Measurements from ENCODE around the gene ZNF524. TPM values are rescaled to one million over a fixed set of nuclear protein-coding genes. Genes with fewer than 3 reads are reported as not detected.

ZNF524 gene
- total and polyA plus RNA-seq, 9 of the 15 experiments (the other 6 are each of a cell fraction or from before 2014, with no cell fraction given) = 0.08 to 15.6 (median 2.9) TPM

DNA sequence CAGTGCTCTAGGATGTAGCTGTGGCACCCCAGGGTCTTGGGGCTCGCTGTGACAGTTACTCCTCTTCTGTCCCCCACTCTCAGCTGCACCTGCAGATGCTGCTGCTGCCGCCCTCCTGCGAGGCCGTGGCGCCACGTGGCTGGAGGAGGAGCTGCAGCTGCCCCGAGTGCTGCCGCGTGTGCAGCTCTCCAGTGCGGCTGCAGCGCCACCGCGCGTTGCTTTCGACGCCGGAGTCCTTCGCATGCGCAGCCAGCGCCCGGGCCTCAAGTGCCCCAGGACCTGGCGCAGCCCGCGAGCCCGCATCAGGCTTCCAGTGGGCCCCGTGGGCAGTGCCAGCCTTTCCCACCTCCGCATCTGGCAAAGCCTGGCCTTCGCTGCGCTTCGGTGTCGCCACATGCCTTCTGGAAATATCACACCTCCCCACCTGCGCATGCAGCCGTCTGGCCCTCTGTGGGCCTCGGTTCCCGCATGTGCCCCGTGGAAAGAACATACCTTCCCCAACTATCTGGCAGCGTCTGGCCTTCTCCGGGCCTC is 40.0 kb downstream of the ZNF524 start:
- Histone ChIP-seq H2AFZ (ENCODE audit: low read depth, low read length) (peak overlapping the region; percentile 58), H3K9me1 (ENCODE audit: control insufficient read depth, insufficient read depth, low read length) (no peaks in the 10 kb centered on the region), H3K4me3 (peak overlapping the region; percentile 94), H4K20me1 (replicated peaks; ENCODE audit: control insufficient read depth, insufficient read depth, low read length) (no peaks in the 10 kb centered on the region), H3K79me2 (ENCODE audit: control insufficient read depth, insufficient read depth, low read length) (peaks cover 85% of the 10 kb centered on the region), H3K36me3 (ENCODE audit: control insufficient read depth, insufficient read depth, low read length) (peaks cover 24% of the 10 kb centered on the region; the same call in 2 of the 3 replicates), H3K27me3 (ENCODE audit: control insufficient read depth in 2 of 2, insufficient read depth in 2 of 2, low read length in 2 of 2) (no peaks in the 10 kb centered on the region), H3K4me2 (ENCODE audit: insufficient read depth, low read length) (peak overlapping the region; percentile 69), H3K9ac (ENCODE audit: insufficient read depth in 1 of 2, low read depth in 2 of 2, low read length in 2 of 2) (peak overlapping the region; percentile 62 to 89), H3K4me1 (replicated peaks in 1 of 2; ENCODE audit: control insufficient read depth in 2 of 2, insufficient read depth in 2 of 2, low read length in 2 of 2) (peaks cover 42 to 69% of the 10 kb centered on the region in 2 experiments), H3K9me3 (replicated peaks; ENCODE audit: control insufficient read depth, insufficient read depth, low read depth, low read length) (no peaks in the 10 kb centered on the region), H3K27ac (ENCODE audit: extremely low read depth, low read depth, low read length) (peak overlapping the region; percentile 74)
- intact Hi-C loops (cut with micrococcal nuclease) = no loop called here
- ChIA-PET CTCF (ENCODE audit: low intra/inter-chr PET ratio) (interaction anchor here (1.1 kb wide), 1 partner anchor 14 kb away, joined by 5 read pairs; no protein-coding TSS in a partner anchor), POLR2A (interaction anchor here (0.7 to 1.0 kb wide), 3 partner anchors 14 to 45 kb away, joined by 3 to 5 read pairs (median 4); no protein-coding TSS in a partner anchor)
- BruUV-seq (replicated peaks) = TSS peak; percentile 86
- peak; percentile 20 for ATAC-seq
- DNase-seq (ENCODE audit: extremely low read depth in 1 of 4, low spot score in 3 of 4) = peak; percentile 62 to 81 (median 67)
- WGBS (ENCODE audit: insufficient coverage, low coverage, missing lambda C conversion rate) = 32% methylated on average over 32 of the region's 38 CpGs
- peak; percentile 54 for FAIRE-seq
- in situ Hi-C loops (cut with MboI) = loop anchor here (25.0 kb wide), 2 partner anchors 503 to 672 kb away; partner anchors contain the start of genes TNNT1 and ZSCAN5A
- TF ChIP-seq CREBBP (IDR thresholded peaks at IDR 0.05; ENCODE audit: low read depth, low read length) = no peak
- TF ChIP-seq ZNF696 (CRISPR knock-in tag; conservative IDR thresholded peaks at IDR 0.05) = no peak
- no peak for TF ChIP-seq ZNF184 (CRISPR knock-in tag; IDR thresholded peaks at IDR 0.05)
- no peak for TF ChIP-seq RBBP5 (IDR thresholded peaks at IDR 0.05; ENCODE audit: borderline replicate concordance, insufficient read depth, low read length, poor library complexity, severe bottlenecking)
- TF ChIP-seq TBP (optimal IDR thresholded peaks at IDR 0.05; ENCODE audit: low read depth, low read length) = no peak
- no peak for TF ChIP-seq PHF8 (IDR thresholded peaks at IDR 0.05; ENCODE audit: borderline replicate concordance, low read length)
- TF ChIP-seq ZNF449 (CRISPR knock-in tag; IDR thresholded peaks at IDR 0.05) = no peak
- peak; percentile 12 for TF ChIP-seq POLR2B (IDR thresholded peaks at IDR 0.05; ENCODE audit: low read depth, partially characterized antibody)
- no peak for TF ChIP-seq ZNF75A (CRISPR knock-in tag; IDR thresholded peaks at IDR 0.05)
- TF ChIP-seq THAP12 (CRISPR knock-in tag; IDR thresholded peaks at IDR 0.05) = no peak
- TF ChIP-seq ZNF764 (CRISPR knock-in tag; IDR thresholded peaks at IDR 0.05; ENCODE audit: low read depth) = no peak
- peak; percentile 93 for TF ChIP-seq ZFX (CRISPR knock-in tag; IDR thresholded peaks at IDR 0.05)
- peak; percentile 93 for TF ChIP-seq ZBTB1 (CRISPR knock-in tag; IDR thresholded peaks at IDR 0.05; ENCODE audit: borderline replicate concordance, low read depth)
- TF ChIP-seq ZNF24 (IDR thresholded peaks at IDR 0.05) = no peak
- TF ChIP-seq HNRNPK (IDR thresholded peaks at IDR 0.05; ENCODE audit: low read depth, low read length, poor library complexity, severe bottlenecking) = no peak
- TF ChIP-seq BDP1 (IDR thresholded peaks at IDR 0.05; ENCODE audit: insufficient read depth, insufficient read length) = no peak
- TF ChIP-seq EP300 (IDR thresholded peaks at IDR 0.05; ENCODE audit: low read length) = no peak
